ENCODE data around the gene MAP3K12. TPM values are rescaled to one million over a fixed set of nuclear protein-coding genes. Genes with fewer than 3 reads are reported as not detected.

MAP3K12 gene
- total and polyA plus RNA-seq, 10 of the 15 experiments (the other 5 are each of a cell fraction or from before 2014, with no cell fraction given): 0.45 to 14.9 (median 6.9) TPM

GRCh38 chr12:53454707-53455106 is 44.6 kb downstream of the MAP3K12 start:
- H2AFZ ChIP-seq (ENCODE audit: control insufficient read depth, low read depth, low read length): no peak overlapping the region
- ChIA-PET SMC1A (ENCODE audit: uncharacterized antibody, unreplicated experiment) (interaction anchor here (1.1 to 2.4 kb wide), 4 partner anchors 8 to 54 kb away, joined by 3 to 9 read pairs (median 5); no protein-coding TSS in a partner anchor), POLR2A (interaction anchor here (0.6 to 2.5 kb wide), 8 partner anchors 11 to 130 kb away, joined by 3 to 7 read pairs (median 5); partner anchors contain the start of gene PRR13), RAD21 (ENCODE audit: unreplicated experiment) (no interaction called here), CTCF (interaction anchor here (0.8 to 4.9 kb wide), 7 partner anchors 18 to 134 kb away, joined by 3 to 30 read pairs (median 4); partner anchors contain the start of gene TARBP2)
- no peaks in the 10 kb centered on the region for H3K27me3 ChIP-seq (replicated peaks in 1 of 2; ENCODE audit: control insufficient read depth in 2 of 2, insufficient read depth in 2 of 2, low read length in 1 of 2)
- DNase-seq (ENCODE audit: low read depth, low spot score) (no peak), ATAC-seq (no peak), FAIRE-seq (no peak)
- no TSS peak for BruUV-seq (replicated peaks)
- H3K4me2 ChIP-seq (ENCODE audit: control insufficient read depth, insufficient read depth): peak overlapping the region; percentile 83
- intact Hi-C loops (cut with micrococcal nuclease; ENCODE audit: unreplicated experiment) (loop anchor here (5.0 kb wide), 1 partner anchor 48 kb away; the partner anchor contains the start of gene TARBP2), in situ Hi-C loops (cut with MboI) (no loop called here)
- TF ChIP-seq POLR2AphosphoS5 (IDR thresholded peaks at IDR 0.05; ENCODE audit: low read length) (peak; percentile 82), TAF1 (IDR thresholded peaks at IDR 0.05; ENCODE audit: borderline replicate concordance, low read depth, low read length) (no peak)
- no peak overlapping the region for H3K27ac ChIP-seq (ENCODE audit: control insufficient read depth, insufficient read depth)
- H4K20me1 ChIP-seq (ENCODE audit: control insufficient read depth, insufficient read depth): peaks cover 13% of the 10 kb centered on the region
- peaks cover 5% of the 10 kb centered on the region for H3K4me1 ChIP-seq (ENCODE audit: control insufficient read depth, insufficient read depth, low read length)
- H3K4me3 ChIP-seq: peak overlapping the region; percentile 97; the same call in 1 of the 2 replicates
- no peaks in the 10 kb centered on the region for H3K9me3 ChIP-seq (replicated peaks; ENCODE audit: control insufficient read depth, insufficient read depth, low read length)
- H3K79me2 ChIP-seq (ENCODE audit: control insufficient read depth, insufficient read depth, low read length): peaks cover 55% of the 10 kb centered on the region
- H3K9ac ChIP-seq (ENCODE audit: control insufficient read depth, insufficient read depth, low read length): no peak overlapping the region
- 95% methylated on average over 3 of the region's 3 CpGs for WGBS (ENCODE audit: insufficient coverage, insufficient replicate concordance, low lambda C conversion rate, missing lambda C conversion rate)
- peaks cover 11 to 46% of the 10 kb centered on the region in 2 experiments for H3K36me3 ChIP-seq (ENCODE audit: control insufficient read depth in 2 of 2, insufficient read depth in 2 of 2, low read length in 1 of 2)

GRCh38 chr12:53453953-53454640 is 45.2 kb downstream of the MAP3K12 start:
- H3K4me1 ChIP-seq (ENCODE audit: control insufficient read depth, insufficient read depth, low read length): peaks cover 5% of the 10 kb centered on the region
- H3K27ac ChIP-seq (ENCODE audit: control insufficient read depth, insufficient read depth): no peak overlapping the region
- WGBS (ENCODE audit: insufficient coverage, insufficient replicate concordance, low lambda C conversion rate, missing lambda C conversion rate): 40% methylated on average over 6 of the region's 6 CpGs
- ChIA-PET RAD21 (ENCODE audit: unreplicated experiment) (no interaction called here), CTCF (interaction anchor here (0.8 to 4.9 kb wide), 7 partner anchors 8 to 126 kb away, joined by 3 to 30 read pairs (median 5); partner anchors contain the start of gene TARBP2), POLR2A (interaction anchor here (0.7 to 2.5 kb wide), 6 partner anchors 13 to 129 kb away, joined by 3 to 7 read pairs (median 4); partner anchors contain the start of gene PRR13), SMC1A (ENCODE audit: uncharacterized antibody, unreplicated experiment) (interaction anchor here (1.1 to 2.4 kb wide), 4 partner anchors 8 to 54 kb away, joined by 3 to 9 read pairs (median 5); no protein-coding TSS in a partner anchor)
- H3K4me3 ChIP-seq: peak overlapping the region; percentile 97
- peaks cover 11% of the 10 kb centered on the region for H4K20me1 ChIP-seq (ENCODE audit: control insufficient read depth, insufficient read depth)
- DNase-seq (ENCODE audit: low read depth, low spot score) (no peak), ATAC-seq (no peak), FAIRE-seq (no peak)
- H3K4me2 ChIP-seq (ENCODE audit: control insufficient read depth, insufficient read depth): peak overlapping the region; percentile 83
- no peaks in the 10 kb centered on the region for H3K27me3 ChIP-seq (replicated peaks in 1 of 2; ENCODE audit: control insufficient read depth in 2 of 2, insufficient read depth in 2 of 2, low read length in 1 of 2)
- peak overlapping the region; percentile 96 for H3K9ac ChIP-seq (ENCODE audit: control insufficient read depth, insufficient read depth, low read length)
- in situ Hi-C loops (cut with MboI): no loop called here
- intact Hi-C loops (cut with micrococcal nuclease; ENCODE audit: unreplicated experiment): loop anchor here (2.0 to 5.0 kb wide), 2 partner anchors 48 to 73 kb away; partner anchors contain the start of genes SP1 and TARBP2
- no peak overlapping the region for H2AFZ ChIP-seq (ENCODE audit: control insufficient read depth, low read depth, low read length)
- no peak for TF ChIP-seq CEBPZ (IDR thresholded peaks at IDR 0.05; ENCODE audit: low read depth, low read length)
- TF ChIP-seq TCF7 (IDR thresholded peaks at IDR 0.05; ENCODE audit: borderline replicate concordance): no peak
- no peak for TF ChIP-seq RB1 (IDR thresholded peaks at IDR 0.05; ENCODE audit: borderline replicate concordance)
- TF ChIP-seq PRDM15 (CRISPR knock-in tag; IDR thresholded peaks at IDR 0.05): no peak
- BruUV-seq (replicated peaks): no TSS peak
- peaks cover 50% of the 10 kb centered on the region for H3K79me2 ChIP-seq (ENCODE audit: control insufficient read depth, insufficient read depth, low read length)
- peaks cover 9 to 42% of the 10 kb centered on the region in 2 experiments for H3K36me3 ChIP-seq (ENCODE audit: control insufficient read depth in 2 of 2, insufficient read depth in 2 of 2, low read length in 1 of 2)
- H3K9me3 ChIP-seq (replicated peaks; ENCODE audit: control insufficient read depth, insufficient read depth, low read length): no peaks in the 10 kb centered on the region
